DOHH2 (cell line): ENCODE results near the gene SPOCK1.
A peak's percentile ranks its signal among the peaks of the same experiment; 100 is the strongest.

Experiments used
- H3F3A ChIP-seq: fragments of 200-600 bp; sonication (generic), shearing (Covaris generic); 2 replicates; pipeline ENCODE4 v1.6.0; 2016; ENCODE audit warnings: antibody characterized with exemption, mild to moderate bottlenecking; ENCODE audit not compliant: control insufficient read depth, insufficient read depth
- H3K27ac ChIP-seq: fragments of 200-600 bp; sonication (generic); 2 replicates; pipeline ENCODE4 v1.5.1; 2014; ENCODE audit warnings: low read depth, mild to moderate bottlenecking, low read length, moderate library complexity
- H3K27me3 ChIP-seq: fragments of 200-600 bp; sonication (generic); 2 replicates; pipeline ENCODE4 v1.6.1; 2014; ENCODE audit warnings: mild to moderate bottlenecking, low read length, mixed read lengths; ENCODE audit not compliant: control insufficient read depth
- H3K36me3 ChIP-seq: fragments of 200-600 bp; sonication (generic); 2 replicates; pipeline ENCODE4 v1.6.1; 2014; ENCODE audit warnings: mild to moderate bottlenecking, low read length, moderate library complexity, mixed read lengths; ENCODE audit not compliant: control insufficient read depth
- H3K4me1 ChIP-seq: fragments of 200-600 bp; sonication (generic); 2 replicates; pipeline ENCODE4 v1.6.1; 2014; ENCODE audit warnings: mild to moderate bottlenecking, low read length, mixed read lengths; ENCODE audit not compliant: control insufficient read depth
- H3K4me2 ChIP-seq: fragments of 200-600 bp; sonication (generic); 2 replicates; pipeline ENCODE4 v1.6.0; 2014; ENCODE audit warnings: mild to moderate bottlenecking, low read length, moderate library complexity
- H3K4me3 ChIP-seq: fragments of 200-600 bp; sonication (generic); 2 replicates; pipeline ENCODE4 v1.5.1; 2014; ENCODE audit warnings: mild to moderate bottlenecking, low read length, mixed read lengths
- H3K79me2 ChIP-seq: fragments of 200-600 bp; sonication (generic); 2 replicates; pipeline ENCODE4 v1.6.1; 2014; ENCODE audit warnings: mild to moderate bottlenecking, low read length, mixed read lengths; ENCODE audit not compliant: control insufficient read depth
- H3K9me2 ChIP-seq: fragments of 200-600 bp; sonication (generic); replicated peaks from 2 replicates; pipeline ENCODE4 v1.6.1; 2014; ENCODE audit warnings: mild to moderate bottlenecking, low read length, mixed read lengths; ENCODE audit not compliant: control insufficient read depth
- H3K9me3 ChIP-seq: fragments of 200-600 bp; sonication (generic); 2 replicates; pipeline ENCODE4 v1.6.1; 2014; ENCODE audit warnings: antibody characterized with exemption, low read length, mixed read lengths; ENCODE audit not compliant: control insufficient read depth, insufficient read depth
- H4K20me1 ChIP-seq: fragments of 200-600 bp; sonication (generic); 2 replicates; pipeline ENCODE4 v1.6.0; 2014; ENCODE audit warnings: low read depth, mild to moderate bottlenecking, antibody characterized with exemption, low read length, moderate library complexity; ENCODE audit not compliant: control insufficient read depth, insufficient read depth
- EZH2phosphoT487 ChIP-seq: fragments of 200-600 bp; sonication (generic); IDR thresholded peaks from 2 replicates; pipeline ENCODE4 v1.6.1; 2017; ENCODE audit warnings: borderline replicate concordance, mild to moderate bottlenecking, antibody characterized with exemption, low read length, moderate library complexity, mixed read lengths
- TF ChIP-seq, protein P1 (sequence below): fragments of 200-600 bp; sonication (generic); IDR thresholded peaks from one replicate; pipeline ENCODE4 v1.5.1; 2014; ENCODE audit warnings: antibody characterized with exemption, mild to moderate bottlenecking, low read depth, low read length; ENCODE audit not compliant: poor library complexity, severe bottlenecking

Gene SPOCK1

DNA sequence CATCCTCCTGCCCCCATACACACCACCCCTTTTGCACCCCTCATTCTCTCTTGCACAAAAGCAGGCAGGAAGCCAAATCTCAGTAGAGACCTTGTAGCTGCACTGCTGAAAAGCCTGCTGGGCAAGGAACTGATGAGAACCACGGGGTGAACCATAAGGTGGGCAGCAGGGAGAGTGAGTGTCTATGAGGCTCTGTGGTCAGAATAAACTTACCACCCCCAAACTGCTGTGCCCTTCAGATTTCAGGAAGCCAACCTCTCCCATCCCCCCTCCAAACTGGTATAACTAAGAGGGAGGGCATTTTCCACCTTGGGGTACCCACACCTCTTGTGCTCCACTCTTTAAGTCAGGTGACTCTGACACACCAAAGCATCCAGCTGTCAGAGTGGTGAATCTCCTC lies 471.4 kb downstream of the SPOCK1 start:
- Histone ChIP-seq H3K27me3 (no peaks in the 10 kb centered on the region), H3K79me2 (no peaks in the 10 kb centered on the region), H3K36me3 (no peaks in the 10 kb centered on the region), H3F3A (no peaks in the 10 kb centered on the region), H3K4me2 (no peak overlapping the region), H3K9me3 (no peaks in the 10 kb centered on the region), H3K9me2 (no peaks in the 10 kb centered on the region), H3K4me3 (no peak overlapping the region), H3K4me1 (peaks cover 24% of the 10 kb centered on the region), H3K27ac (no peak overlapping the region), H4K20me1 (no peaks in the 10 kb centered on the region)
- TF ChIP-seq, protein P1, sequence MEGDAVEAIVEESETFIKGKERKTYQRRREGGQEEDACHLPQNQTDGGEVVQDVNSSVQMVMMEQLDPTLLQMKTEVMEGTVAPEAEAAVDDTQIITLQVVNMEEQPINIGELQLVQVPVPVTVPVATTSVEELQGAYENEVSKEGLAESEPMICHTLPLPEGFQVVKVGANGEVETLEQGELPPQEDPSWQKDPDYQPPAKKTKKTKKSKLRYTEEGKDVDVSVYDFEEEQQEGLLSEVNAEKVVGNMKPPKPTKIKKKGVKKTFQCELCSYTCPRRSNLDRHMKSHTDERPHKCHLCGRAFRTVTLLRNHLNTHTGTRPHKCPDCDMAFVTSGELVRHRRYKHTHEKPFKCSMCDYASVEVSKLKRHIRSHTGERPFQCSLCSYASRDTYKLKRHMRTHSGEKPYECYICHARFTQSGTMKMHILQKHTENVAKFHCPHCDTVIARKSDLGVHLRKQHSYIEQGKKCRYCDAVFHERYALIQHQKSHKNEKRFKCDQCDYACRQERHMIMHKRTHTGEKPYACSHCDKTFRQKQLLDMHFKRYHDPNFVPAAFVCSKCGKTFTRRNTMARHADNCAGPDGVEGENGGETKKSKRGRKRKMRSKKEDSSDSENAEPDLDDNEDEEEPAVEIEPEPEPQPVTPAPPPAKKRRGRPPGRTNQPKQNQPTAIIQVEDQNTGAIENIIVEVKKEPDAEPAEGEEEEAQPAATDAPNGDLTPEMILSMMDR: no peak
- no peak for TF ChIP-seq EZH2phosphoT487

DNA sequence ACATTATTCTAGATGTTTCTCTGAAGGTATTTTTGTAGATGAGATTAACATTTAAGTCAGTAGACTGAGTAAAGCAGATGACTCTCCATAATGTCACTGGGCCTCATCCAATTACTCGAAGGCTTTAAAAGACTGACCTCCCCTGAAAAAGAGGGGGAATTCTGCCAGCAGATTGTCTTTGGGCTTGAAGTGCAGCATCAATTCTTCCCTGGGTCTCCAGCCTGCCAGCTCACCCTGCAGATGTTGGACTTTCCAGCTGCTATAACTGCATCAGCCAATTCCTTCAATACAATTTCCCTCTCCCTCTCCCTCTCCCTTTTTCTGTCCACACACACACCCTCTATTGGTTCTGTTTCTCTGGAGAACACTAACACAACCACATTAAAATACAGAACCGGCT lies 472.8 kb downstream of the SPOCK1 start:
- H3K36me3 ChIP-seq: no peaks in the 10 kb centered on the region
- no peaks in the 10 kb centered on the region for H3K9me2 ChIP-seq
- TF ChIP-seq, protein P1: no peak
- no peak for TF ChIP-seq EZH2phosphoT487
- no peak overlapping the region for H3K4me2 ChIP-seq
- H3K9me3 ChIP-seq: no peaks in the 10 kb centered on the region
- no peak overlapping the region for H3K4me3 ChIP-seq
- H3F3A ChIP-seq: no peaks in the 10 kb centered on the region
- H3K27ac ChIP-seq: no peak overlapping the region
- H4K20me1 ChIP-seq: no peaks in the 10 kb centered on the region
- no peaks in the 10 kb centered on the region for H3K79me2 ChIP-seq
- H3K4me1 ChIP-seq: peaks cover 31% of the 10 kb centered on the region
- H3K27me3 ChIP-seq: no peaks in the 10 kb centered on the region

DNA sequence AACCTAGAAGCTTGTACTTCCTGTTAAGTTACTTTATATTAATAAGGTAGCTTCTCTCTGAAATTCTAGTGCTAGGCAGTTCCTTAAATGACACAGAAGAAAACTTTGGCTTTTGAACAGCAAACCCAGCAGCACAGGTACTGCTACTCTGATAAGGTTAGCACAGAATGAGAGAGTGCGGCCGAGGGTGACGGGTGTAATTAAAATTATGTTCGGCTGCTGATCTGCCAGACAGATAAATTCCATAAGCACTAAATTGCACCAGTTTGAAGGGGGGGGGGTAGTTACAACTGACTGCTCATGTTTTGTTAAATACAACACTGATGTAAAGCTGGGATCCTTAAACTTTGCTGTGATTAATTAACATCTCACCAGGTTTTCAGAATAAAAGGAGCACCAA lies 475.1 kb downstream of the SPOCK1 start:
- peak overlapping the region; percentile 85 for H3K4me2 ChIP-seq
- H4K20me1 ChIP-seq: no peaks in the 10 kb centered on the region
- no peak for TF ChIP-seq EZH2phosphoT487
- TF ChIP-seq, protein P1: no peak
- peak overlapping the region; percentile 61 for H3K4me3 ChIP-seq
- no peaks in the 10 kb centered on the region for H3K79me2 ChIP-seq
- no peaks in the 10 kb centered on the region for H3K9me2 ChIP-seq
- H3K27ac ChIP-seq: peak overlapping the region; percentile 51
- H3K27me3 ChIP-seq: no peaks in the 10 kb centered on the region
- no peaks in the 10 kb centered on the region for H3K9me3 ChIP-seq
- peaks cover 31% of the 10 kb centered on the region for H3K4me1 ChIP-seq
- H3K36me3 ChIP-seq: no peaks in the 10 kb centered on the region
- no peaks in the 10 kb centered on the region for H3F3A ChIP-seq

DNA sequence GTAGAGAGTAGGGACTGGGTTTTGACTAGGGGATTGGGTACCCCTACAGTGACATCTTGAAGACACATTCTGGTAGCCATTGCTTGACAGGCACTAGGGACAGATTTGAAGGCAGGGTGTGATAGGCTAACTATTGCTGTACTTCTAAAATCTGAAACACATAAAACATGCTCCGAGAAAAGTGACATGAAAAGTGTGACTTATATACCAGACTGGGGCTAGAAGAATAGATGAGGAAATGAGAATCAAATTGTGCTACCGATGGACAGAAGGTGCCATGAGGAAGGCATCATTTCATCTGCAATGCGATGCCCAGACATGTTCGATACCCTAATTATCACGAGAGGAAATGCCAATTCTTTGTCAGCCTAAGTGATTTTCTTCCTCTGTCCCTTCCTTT lies 475.8 kb downstream of the SPOCK1 start:
- no peaks in the 10 kb centered on the region for H3K9me2 ChIP-seq
- H3F3A ChIP-seq: no peaks in the 10 kb centered on the region
- no peak for TF ChIP-seq EZH2phosphoT487
- TF ChIP-seq, protein P1: no peak
- no peaks in the 10 kb centered on the region for H3K9me3 ChIP-seq
- peak overlapping the region; percentile 61 for H3K4me3 ChIP-seq
- peak overlapping the region; percentile 51 for H3K27ac ChIP-seq
- no peaks in the 10 kb centered on the region for H4K20me1 ChIP-seq
- H3K27me3 ChIP-seq: no peaks in the 10 kb centered on the region
- H3K79me2 ChIP-seq: no peaks in the 10 kb centered on the region
- H3K36me3 ChIP-seq: no peaks in the 10 kb centered on the region
- H3K4me2 ChIP-seq: peak overlapping the region; percentile 85
- H3K4me1 ChIP-seq: peaks cover 31% of the 10 kb centered on the region
